HEK293T (cell line): ENCODE results near the gene SH3GLB2.

ENCODE experiments used
- CTCF ChIA-PET: fragments of 350-600 bp; formaldehyde crosslinking; extraction: SDS; loops from one replicate; lab custom pipeline; 2021; ENCODE audit warnings: antibody characterized with exemption, inconsistent platforms; lab: Yijun Ruan, JAX
- POLR2A ChIA-PET: fragments of 350-600 bp; formaldehyde crosslinking; extraction: SDS; loops from one replicate; lab custom pipeline; 2020; ENCODE audit warnings: antibody characterized with exemption, inconsistent platforms; lab: Yijun Ruan, JAX
- DNase-seq: peaks from one replicate; pipeline ENCODE4 v3.0.0; 2012; ENCODE audit warnings: mixed read lengths; ENCODE audit errors: extremely low spot score
- ARNT ChIP-seq: fragments of 450-650 bp; IDR thresholded peaks from 2 replicates; pipeline ENCODE4 v1.6.1; 2017; ENCODE audit warnings: mild to moderate bottlenecking
- BHLHE40 ChIP-seq: fragments of 450-650 bp; IDR thresholded peaks from 2 replicates; pipeline ENCODE4 v1.6.1; 2016; ENCODE audit warnings: mild to moderate bottlenecking, moderate library complexity, borderline replicate concordance
- CTBP1 ChIP-seq: fragments of 450-650 bp; IDR thresholded peaks from 2 replicates; pipeline ENCODE4 v1.6.1; 2016; ENCODE audit warnings: borderline replicate concordance
- ELF4 ChIP-seq: fragments of 450-650 bp; IDR thresholded peaks from 2 replicates; pipeline ENCODE4 v1.6.1; 2017; ENCODE audit warnings: antibody characterized with exemption
- FOXA1 ChIP-seq: fragments of 450-650 bp; IDR thresholded peaks from 2 replicates; pipeline ENCODE4 v1.6.1; 2016; ENCODE audit warnings: mild to moderate bottlenecking
- FOXK2 ChIP-seq: fragments of 450-650 bp; IDR thresholded peaks from 2 replicates; pipeline ENCODE4 v1.6.1; 2016; ENCODE audit warnings: mild to moderate bottlenecking
- FOXM1 ChIP-seq: fragments of 450-650 bp; IDR thresholded peaks from 2 replicates; pipeline ENCODE4 v1.6.1; 2017; ENCODE audit warnings: mild to moderate bottlenecking, borderline replicate concordance
- HDGF ChIP-seq: fragments of 450-650 bp; IDR thresholded peaks from 2 replicates; pipeline ENCODE4 v1.6.1; 2017; ENCODE audit warnings: antibody characterized with exemption, borderline replicate concordance
- L3MBTL2 ChIP-seq: fragments of 450-650 bp; conservative IDR thresholded peaks from 2 replicates; pipeline ENCODE4 v1.6.1; 2016; ENCODE audit warnings: mild to moderate bottlenecking
- LEF1 ChIP-seq: fragments of 450-650 bp; IDR thresholded peaks from 2 replicates; pipeline ENCODE4 v1.6.1; 2017; ENCODE audit warnings: mild to moderate bottlenecking, borderline replicate concordance
- NFRKB ChIP-seq: fragments of 450-650 bp; IDR thresholded peaks from 2 replicates; pipeline ENCODE4 v1.6.1; 2016; ENCODE audit warnings: mild to moderate bottlenecking, moderate library complexity
- SP1 ChIP-seq: fragments of 450-650 bp; IDR thresholded peaks from 2 replicates; pipeline ENCODE4 v1.6.1; 2017
- SUZ12 ChIP-seq: fragments of 450-650 bp; IDR thresholded peaks from 2 replicates; pipeline ENCODE4 v1.6.1; 2016; ENCODE audit warnings: mild to moderate bottlenecking
- TARDBP ChIP-seq: fragments of 450-650 bp; IDR thresholded peaks from 2 replicates; pipeline ENCODE4 v1.6.1; 2016
- ZNF384 ChIP-seq: fragments of 450-650 bp; IDR thresholded peaks from 2 replicates; pipeline ENCODE4 v1.6.1; 2016
- TF ChIP-seq, protein P1 (sequence below): fragments of 450-650 bp; IDR thresholded peaks from 2 replicates; pipeline ENCODE4 v1.6.1; 2016

Gene SH3GLB2

GRCh38 chr9:129023908-129024233 lies 4.3 kb downstream of the SH3GLB2 start:
- DNase-seq, result no peak
- TF ChIP-seq LEF1 (no peak), TARDBP (no peak), FOXM1 (no peak)
- ChIA-PET CTCF (interaction anchor here (1.0 kb wide), 1 partner anchor 9 kb away, joined by 3 read pairs; no protein-coding TSS in a partner anchor), POLR2A (interaction anchor here (0.9 to 1.2 kb wide), 3 partner anchors 12 to 17 kb away, joined by 3 to 5 read pairs (median 3); partner anchors contain the start of gene MIGA2)

- ChIA-PET CTCF (interaction anchor here (0.7 to 1.6 kb wide), 3 partner anchors 9 to 18 kb away, joined by 3 to 5 read pairs (median 3); no protein-coding TSS in a partner anchor), POLR2A (interaction anchor here (0.9 to 1.2 kb wide), 3 partner anchors 13 to 16 kb away, joined by 3 to 5 read pairs (median 3); partner anchors contain the start of gene MIGA2)
- peak; percentile 66 for DNase-seq
- TF ChIP-seq BHLHE40, result no peak
- TF ChIP-seq ARNT, result no peak
- no peak for TF ChIP-seq LEF1
- TF ChIP-seq, protein P1, sequence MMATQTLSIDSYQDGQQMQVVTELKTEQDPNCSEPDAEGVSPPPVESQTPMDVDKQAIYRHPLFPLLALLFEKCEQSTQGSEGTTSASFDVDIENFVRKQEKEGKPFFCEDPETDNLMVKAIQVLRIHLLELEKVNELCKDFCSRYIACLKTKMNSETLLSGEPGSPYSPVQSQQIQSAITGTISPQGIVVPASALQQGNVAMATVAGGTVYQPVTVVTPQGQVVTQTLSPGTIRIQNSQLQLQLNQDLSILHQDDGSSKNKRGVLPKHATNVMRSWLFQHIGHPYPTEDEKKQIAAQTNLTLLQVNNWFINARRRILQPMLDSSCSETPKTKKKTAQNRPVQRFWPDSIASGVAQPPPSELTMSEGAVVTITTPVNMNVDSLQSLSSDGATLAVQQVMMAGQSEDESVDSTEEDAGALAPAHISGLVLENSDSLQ, result peak; percentile 95
- no peak for TF ChIP-seq FOXM1
- no peak for TF ChIP-seq HDGF
Measured at GRCh38 chr9:129023036-129023907, 4.9 kb downstream of the SH3GLB2 start.

- no peak for TF ChIP-seq CTBP1
- TF ChIP-seq, protein P1, result no peak
- TF ChIP-seq HDGF, result no peak
- TF ChIP-seq NFRKB, result no peak
- no peak for TF ChIP-seq ARNT
- no peak for TF ChIP-seq FOXA1
- TF ChIP-seq SP1, result no peak
- no peak for TF ChIP-seq SUZ12
- no peak for TF ChIP-seq ZNF384
- no peak for TF ChIP-seq ELF4
- TF ChIP-seq LEF1, result no peak
- no peak for TF ChIP-seq L3MBTL2
- TF ChIP-seq TARDBP, result no peak
- no peak for TF ChIP-seq FOXM1
- DNase-seq, result no peak
- ChIA-PET POLR2A (no interaction called here), CTCF (interaction anchor here (1.6 kb wide), 1 partner anchor 16 kb away, joined by 5 read pairs; no protein-coding TSS in a partner anchor)
Measured at GRCh38 chr9:129022037-129022436, 6.1 kb downstream of the SH3GLB2 start.

- POLR2A ChIA-PET, result no interaction called here
- no peak for DNase-seq
- no peak for TF ChIP-seq BHLHE40
- no peak for TF ChIP-seq LEF1
- TF ChIP-seq, protein P1, result no peak
- no peak for TF ChIP-seq SP1
- no peak for TF ChIP-seq ELF4
- TF ChIP-seq ARNT, result no peak
- no peak for TF ChIP-seq FOXA1
- no peak for TF ChIP-seq SUZ12
- no peak for TF ChIP-seq ZNF384
- TF ChIP-seq NFRKB, result no peak
- TF ChIP-seq TARDBP, result no peak
- TF ChIP-seq L3MBTL2, result no peak
- no peak for TF ChIP-seq HDGF
- no peak for TF ChIP-seq FOXK2
- CTCF ChIA-PET, result no interaction called here
Measured at GRCh38 chr9:129021091-129021490, 7.0 kb downstream of the SH3GLB2 start.

- DNase-seq, result no peak
- no peak for TF ChIP-seq NFRKB
- no peak for TF ChIP-seq FOXA1
- POLR2A ChIA-PET, result interaction anchor here (1.3 kb wide), 1 partner anchor 13 kb away, joined by 4 read pairs; the partner anchor contains the start of gene SH3GLB2
- CTCF ChIA-PET, result interaction anchor here (0.6 kb wide), 1 partner anchor 9 kb away, joined by 3 read pairs; no protein-coding TSS in a partner anchor
Measured at GRCh38 chr9:129014608-129015007, 13.5 kb downstream of the SH3GLB2 start.

GRCh38 chr9:129014124-129014523 lies 14.0 kb downstream of the SH3GLB2 start:
- TF ChIP-seq ZNF384, result no peak
- TF ChIP-seq CTBP1, result no peak
- no peak for TF ChIP-seq SUZ12
- TF ChIP-seq ARNT, result no peak
- no peak for TF ChIP-seq TARDBP
- no peak for TF ChIP-seq NFRKB
- TF ChIP-seq LEF1, result no peak
- TF ChIP-seq FOXA1, result no peak
- TF ChIP-seq FOXM1, result no peak
- no peak for TF ChIP-seq ELF4
- TF ChIP-seq, protein P1, result no peak
- TF ChIP-seq FOXK2, result no peak
- no peak for TF ChIP-seq L3MBTL2
- TF ChIP-seq HDGF, result no peak
- TF ChIP-seq SP1, result no peak
- no peak for TF ChIP-seq BHLHE40
- no peak for DNase-seq
- ChIA-PET CTCF (no interaction called here), POLR2A (interaction anchor here (1.3 kb wide), 1 partner anchor 14 kb away, joined by 4 read pairs; the partner anchor contains the start of gene SH3GLB2)
